ENCODE results near the gene EML3.
A peak's percentile ranks its signal among the peaks of the same experiment; 100 is the strongest.
"Not testable (repeated sequence)": the region's sequence is repeated elsewhere in the genome, so short reads cannot be mapped to it uniquely, and the experiment has no call there.

EML3 gene

DNA sequence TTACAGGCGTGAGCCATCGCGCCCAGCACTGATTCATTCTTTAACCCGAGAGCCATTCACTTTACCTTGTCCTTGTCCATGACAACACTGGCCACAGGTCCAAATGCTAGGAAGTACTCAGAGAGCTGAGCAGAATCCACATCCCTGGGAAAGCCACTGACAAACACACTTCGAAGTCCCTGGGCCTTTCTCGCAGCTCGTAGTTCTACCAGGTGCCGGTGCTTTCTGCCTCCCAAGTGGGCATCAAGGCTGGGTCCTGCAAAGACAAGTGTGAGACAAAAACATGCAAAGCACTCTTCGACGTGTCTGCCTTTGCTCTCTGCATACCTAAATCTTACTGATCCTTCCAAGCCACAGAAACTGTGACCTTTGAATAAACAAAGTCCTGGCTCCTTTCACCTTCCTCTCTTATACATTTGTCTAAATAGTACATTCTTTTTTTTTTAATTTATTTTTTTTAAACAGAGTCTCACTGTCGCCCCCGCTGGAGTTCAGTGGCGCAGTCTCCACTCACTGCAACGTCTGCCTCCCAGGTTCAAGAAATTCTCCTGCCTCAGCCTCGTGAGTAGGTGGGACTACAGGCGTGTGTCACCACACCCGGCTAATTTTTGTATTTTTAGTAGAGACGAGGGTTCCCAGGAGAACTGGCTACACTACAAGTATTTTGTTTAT lies 23.5 kb downstream of the EML3 start:
- DNase-seq (ENCODE audit: low spot score) = no peak
- Histone ChIP-seq H3K27ac (ENCODE audit: poor library complexity, severe bottlenecking) (no peak overlapping the region), H3K36me3 (ENCODE audit: low read depth) (peaks cover 66% of the 10 kb centered on the region)

DNA sequence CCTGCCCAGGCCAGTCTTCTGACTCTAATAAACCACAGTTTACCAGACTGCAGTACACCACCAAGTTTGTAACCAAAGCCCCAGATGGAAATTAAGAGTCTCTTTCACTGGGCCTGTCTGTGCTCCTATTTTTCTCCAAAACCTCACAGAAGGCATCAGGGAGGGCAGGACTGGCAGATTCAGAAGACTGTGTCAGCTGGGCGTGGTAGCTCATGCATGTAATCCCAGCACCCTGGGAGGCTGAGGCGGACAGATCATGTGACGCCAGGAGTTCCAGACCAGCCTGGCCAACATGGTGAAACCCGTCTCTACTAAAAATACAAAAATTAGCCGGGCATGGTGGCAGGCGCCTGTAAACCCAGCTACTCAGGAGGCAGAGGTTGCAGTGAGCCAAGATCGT lies 27.2 kb downstream of the EML3 start:
- H3K9me3 ChIP-seq (ENCODE audit: severe bottlenecking); H3K4me1 ChIP-seq (ENCODE audit: insufficient read depth, poor library complexity, severe bottlenecking); H3K27me3 ChIP-seq (ENCODE audit: insufficient read depth, poor library complexity, severe bottlenecking); H3K4me3 ChIP-seq (ENCODE audit: severe bottlenecking); H3K27ac ChIP-seq (ENCODE audit: poor library complexity, severe bottlenecking); DNase-seq (ENCODE audit: low spot score); ATAC-seq (ENCODE audit: low read depth): not testable (repeated sequence)
- H3K36me3 ChIP-seq (ENCODE audit: low read depth) = peaks cover 71% of the 10 kb centered on the region

More for the DNA sequence above, 23.5 kb downstream of the EML3 start:
- no peaks in the 10 kb centered on the region for H3K9me3 ChIP-seq (ENCODE audit: severe bottlenecking)
- H3K27me3 ChIP-seq (ENCODE audit: insufficient read depth, poor library complexity, severe bottlenecking) = no peaks in the 10 kb centered on the region
- no peak overlapping the region for H3K4me3 ChIP-seq (ENCODE audit: severe bottlenecking)
- TF ChIP-seq, protein P1, sequence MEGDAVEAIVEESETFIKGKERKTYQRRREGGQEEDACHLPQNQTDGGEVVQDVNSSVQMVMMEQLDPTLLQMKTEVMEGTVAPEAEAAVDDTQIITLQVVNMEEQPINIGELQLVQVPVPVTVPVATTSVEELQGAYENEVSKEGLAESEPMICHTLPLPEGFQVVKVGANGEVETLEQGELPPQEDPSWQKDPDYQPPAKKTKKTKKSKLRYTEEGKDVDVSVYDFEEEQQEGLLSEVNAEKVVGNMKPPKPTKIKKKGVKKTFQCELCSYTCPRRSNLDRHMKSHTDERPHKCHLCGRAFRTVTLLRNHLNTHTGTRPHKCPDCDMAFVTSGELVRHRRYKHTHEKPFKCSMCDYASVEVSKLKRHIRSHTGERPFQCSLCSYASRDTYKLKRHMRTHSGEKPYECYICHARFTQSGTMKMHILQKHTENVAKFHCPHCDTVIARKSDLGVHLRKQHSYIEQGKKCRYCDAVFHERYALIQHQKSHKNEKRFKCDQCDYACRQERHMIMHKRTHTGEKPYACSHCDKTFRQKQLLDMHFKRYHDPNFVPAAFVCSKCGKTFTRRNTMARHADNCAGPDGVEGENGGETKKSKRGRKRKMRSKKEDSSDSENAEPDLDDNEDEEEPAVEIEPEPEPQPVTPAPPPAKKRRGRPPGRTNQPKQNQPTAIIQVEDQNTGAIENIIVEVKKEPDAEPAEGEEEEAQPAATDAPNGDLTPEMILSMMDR (IDR thresholded peaks at IDR 0.05; ENCODE audit: poor library complexity, severe bottlenecking) = peak; percentile 43
- ATAC-seq (ENCODE audit: low read depth) = no peak
- H3K4me1 ChIP-seq (ENCODE audit: insufficient read depth, poor library complexity, severe bottlenecking) = peaks cover 4% of the 10 kb centered on the region

DNA sequence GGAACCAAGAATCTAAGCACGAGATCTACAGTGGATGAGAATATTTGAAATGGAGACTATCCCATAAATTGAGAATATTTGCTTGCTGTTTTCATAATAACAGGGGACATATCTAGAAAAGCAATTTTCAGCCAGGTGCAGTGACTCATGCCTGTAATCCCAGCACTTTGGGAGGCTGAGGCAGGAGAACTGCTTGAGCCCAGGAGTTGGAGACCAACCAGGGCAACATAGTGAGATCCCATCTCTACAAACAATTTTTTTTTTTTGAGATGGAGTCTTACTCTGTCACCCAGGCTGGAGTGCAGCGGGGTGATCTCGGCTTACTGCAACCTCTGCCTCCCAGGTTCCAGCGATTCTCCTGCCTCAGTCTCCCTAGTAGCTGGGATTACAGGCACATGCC lies 30.8 kb downstream of the EML3 start:
- H3K4me1 ChIP-seq (ENCODE audit: insufficient read depth, poor library complexity, severe bottlenecking); ATAC-seq (ENCODE audit: low read depth); H3K4me3 ChIP-seq (ENCODE audit: severe bottlenecking); H3K27me3 ChIP-seq (ENCODE audit: insufficient read depth, poor library complexity, severe bottlenecking); H3K9me3 ChIP-seq (ENCODE audit: severe bottlenecking); DNase-seq (ENCODE audit: low spot score); H3K27ac ChIP-seq (ENCODE audit: poor library complexity, severe bottlenecking): not testable (repeated sequence)
- H3K36me3 ChIP-seq (ENCODE audit: low read depth) = peaks cover 56% of the 10 kb centered on the region

DNA sequence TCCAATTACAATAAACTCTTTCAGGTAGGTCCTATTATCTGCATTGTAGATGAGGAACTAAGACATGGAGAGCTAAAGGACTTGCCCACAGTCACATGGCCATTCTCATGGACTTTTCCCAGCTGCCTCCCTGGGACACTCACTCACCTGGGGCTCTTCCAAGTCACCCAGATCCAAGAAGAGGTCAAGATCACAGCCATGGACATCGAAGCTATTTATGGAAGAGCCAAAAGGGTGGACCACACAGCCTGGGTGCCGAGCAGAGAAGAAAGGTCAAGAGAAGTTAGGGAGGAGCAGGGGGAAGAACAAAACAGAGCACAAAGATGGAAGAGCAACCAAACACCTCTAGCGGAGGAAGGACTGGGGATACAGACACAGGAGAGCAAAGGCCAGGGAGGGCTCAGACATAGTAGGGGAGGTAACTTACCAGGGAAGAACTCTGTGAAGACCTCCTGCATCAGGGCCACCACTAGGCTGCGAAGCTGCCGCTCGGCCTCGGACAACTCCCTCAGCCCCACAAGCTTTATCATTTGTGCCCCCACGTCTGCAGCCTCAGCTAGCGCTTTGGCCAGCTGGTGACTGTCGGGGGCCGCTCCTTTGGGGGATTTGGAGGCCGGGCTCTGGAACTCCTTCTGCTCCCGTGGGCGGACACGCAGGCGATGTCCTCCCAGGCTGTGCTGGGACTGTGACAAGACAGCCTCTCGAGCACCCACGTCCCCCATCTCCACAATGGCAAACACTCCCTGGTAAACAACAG lies 31.4 kb downstream of the EML3 start:
- Histone ChIP-seq H3K4me1 (ENCODE audit: insufficient read depth, poor library complexity, severe bottlenecking) (no peaks in the 10 kb centered on the region), H3K4me3 (ENCODE audit: severe bottlenecking) (no peak overlapping the region), H3K27ac (ENCODE audit: poor library complexity, severe bottlenecking) (no peak overlapping the region), H3K9me3 (ENCODE audit: severe bottlenecking) (no peaks in the 10 kb centered on the region), H3K27me3 (ENCODE audit: insufficient read depth, poor library complexity, severe bottlenecking) (no peaks in the 10 kb centered on the region), H3K36me3 (ENCODE audit: low read depth) (peaks cover 50% of the 10 kb centered on the region)
- TF ChIP-seq, protein P1 (IDR thresholded peaks at IDR 0.05; ENCODE audit: poor library complexity, severe bottlenecking) = no peak
- no peak for DNase-seq (ENCODE audit: low spot score)
- ATAC-seq (ENCODE audit: low read depth) = no peak

DNA sequence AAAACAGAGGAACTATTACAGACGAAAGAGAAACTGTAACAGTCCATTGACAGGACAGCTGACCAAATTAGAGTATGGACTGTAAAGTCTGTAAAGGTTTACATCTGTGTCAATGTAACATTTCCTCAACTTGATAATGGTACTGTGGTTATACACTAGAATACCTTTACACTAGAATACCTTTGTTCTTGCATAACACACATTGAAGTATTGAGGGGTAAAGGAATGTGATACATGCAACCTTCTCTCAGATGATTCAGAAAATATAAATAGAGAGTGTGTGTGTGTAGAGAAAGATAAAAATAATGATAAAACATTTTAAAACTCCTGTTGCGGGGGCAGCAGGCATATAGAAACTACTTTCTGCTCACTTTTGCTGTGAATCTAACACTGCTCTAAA lies 33.3 kb downstream of the EML3 start:
- DNase-seq (ENCODE audit: low spot score) = no peak
- Histone ChIP-seq H3K36me3 (ENCODE audit: low read depth) (peaks cover 32% of the 10 kb centered on the region), H3K9me3 (ENCODE audit: severe bottlenecking) (no peaks in the 10 kb centered on the region), H3K27me3 (ENCODE audit: insufficient read depth, poor library complexity, severe bottlenecking) (no peaks in the 10 kb centered on the region), H3K27ac (ENCODE audit: poor library complexity, severe bottlenecking) (no peak overlapping the region), H3K4me1 (ENCODE audit: insufficient read depth, poor library complexity, severe bottlenecking) (no peaks in the 10 kb centered on the region), H3K4me3 (ENCODE audit: severe bottlenecking) (no peak overlapping the region)
- TF ChIP-seq, protein P1 (IDR thresholded peaks at IDR 0.05; ENCODE audit: poor library complexity, severe bottlenecking) = no peak
- ATAC-seq (ENCODE audit: low read depth) = no peak
